ENCODE data around the gene TMEM220. TPM values are rescaled to one million over a fixed set of nuclear protein-coding genes. Genes with fewer than 3 reads are reported as not detected.

TMEM220 gene
- total RNA-seq, 1 experiment from 2014 or later, result not detected

DNA sequence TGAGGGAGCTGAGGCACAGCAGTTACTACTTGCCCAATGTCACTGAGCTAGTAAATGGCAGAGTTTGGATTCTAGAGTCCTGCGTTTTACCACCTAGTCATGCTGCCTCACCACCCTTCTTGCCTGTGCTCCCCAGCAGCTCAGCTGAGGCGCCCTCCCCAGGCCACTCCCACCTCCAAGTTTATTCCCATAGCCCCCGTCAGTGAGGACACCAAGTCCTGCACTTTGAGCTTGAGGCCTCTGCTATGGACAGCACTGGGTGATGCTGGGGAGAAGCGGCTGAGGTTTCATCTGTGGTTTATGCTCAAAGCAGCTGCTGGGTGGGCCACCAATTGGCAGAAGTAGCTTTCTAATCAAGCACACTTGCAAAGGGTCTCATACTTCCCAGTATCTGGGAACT, 37.4 kb upstream of the TMEM220 start:
- RAD21 ChIA-PET (ENCODE audit: low non-redundant PET in 1 of 2, low total read pairs in 2 of 2, uncharacterized antibody in 2 of 2, unreplicated experiment in 2 of 2), result no interaction called here
- H3K4me2 ChIP-seq (ENCODE audit: low read length), result no peak overlapping the region
- POLR2A ChIA-PET, result no interaction called here
- no peaks in the 10 kb centered on the region for H3K79me2 ChIP-seq (ENCODE audit: insufficient read depth, low read length)
- no peaks in the 10 kb centered on the region for H3K36me3 ChIP-seq (ENCODE audit: control insufficient read depth in 1 of 2, insufficient read depth in 2 of 2, low read length in 2 of 2)
- H4K20me1 ChIP-seq (ENCODE audit: insufficient read depth), result no peaks in the 10 kb centered on the region
- H3K9ac ChIP-seq (ENCODE audit: low read length), result no peak overlapping the region
- H2AFZ ChIP-seq (ENCODE audit: low read depth, low read length, poor library complexity, severe bottlenecking), result no peak overlapping the region
- H3K9me3 ChIP-seq (ENCODE audit: control insufficient read depth in 1 of 2, insufficient read depth in 1 of 2, low read depth in 1 of 2, low read length in 2 of 2), result peaks cover 0 to 4% of the 10 kb centered on the region in 2 experiments; a peak in 2 of 4 replicates
- no peaks in the 10 kb centered on the region for H3K27me3 ChIP-seq (ENCODE audit: insufficient read depth, low read length)
- DNase-seq (ENCODE audit: low read depth, low spot score) (no peak), ATAC-seq (no peak)
- no peak overlapping the region for H3K27ac ChIP-seq (ENCODE audit: low read depth, low read length)
- intact Hi-C loops (cut with micrococcal nuclease), result no loop called here
- no peaks in the 10 kb centered on the region for H3K4me1 ChIP-seq (ENCODE audit: control insufficient read depth in 1 of 2, insufficient read depth in 2 of 2, low read length in 2 of 2)
- no peak overlapping the region for H3K4me3 ChIP-seq (replicated peaks in 1 of 2; ENCODE audit: low read depth in 1 of 2, low read length in 2 of 2)
- CTCF ChIA-PET, result no interaction called here
- TF ChIP-seq YY1 (IDR thresholded peaks at IDR 0.05; ENCODE audit: extremely low read depth, insufficient replicate concordance, low read depth, low read length) (no peak), POLR2AphosphoS5 (IDR thresholded peaks at IDR 0.05; ENCODE audit: low read depth, low read length) (no peak), SP1 (IDR thresholded peaks at IDR 0.05; ENCODE audit: low read depth) (no peak), EGR1 (IDR thresholded peaks at IDR 0.05; ENCODE audit: low read depth) (no peak), SIN3A (IDR thresholded peaks at IDR 0.05; ENCODE audit: low read depth) (no peak), FOSL1 (IDR thresholded peaks at IDR 0.05; ENCODE audit: low read depth) (no peak), POLR2A (IDR thresholded peaks at IDR 0.05; ENCODE audit: borderline replicate concordance, extremely low read depth, insufficient read depth, insufficient read length) (no peak)
- TF ChIP-seq, protein P1, sequence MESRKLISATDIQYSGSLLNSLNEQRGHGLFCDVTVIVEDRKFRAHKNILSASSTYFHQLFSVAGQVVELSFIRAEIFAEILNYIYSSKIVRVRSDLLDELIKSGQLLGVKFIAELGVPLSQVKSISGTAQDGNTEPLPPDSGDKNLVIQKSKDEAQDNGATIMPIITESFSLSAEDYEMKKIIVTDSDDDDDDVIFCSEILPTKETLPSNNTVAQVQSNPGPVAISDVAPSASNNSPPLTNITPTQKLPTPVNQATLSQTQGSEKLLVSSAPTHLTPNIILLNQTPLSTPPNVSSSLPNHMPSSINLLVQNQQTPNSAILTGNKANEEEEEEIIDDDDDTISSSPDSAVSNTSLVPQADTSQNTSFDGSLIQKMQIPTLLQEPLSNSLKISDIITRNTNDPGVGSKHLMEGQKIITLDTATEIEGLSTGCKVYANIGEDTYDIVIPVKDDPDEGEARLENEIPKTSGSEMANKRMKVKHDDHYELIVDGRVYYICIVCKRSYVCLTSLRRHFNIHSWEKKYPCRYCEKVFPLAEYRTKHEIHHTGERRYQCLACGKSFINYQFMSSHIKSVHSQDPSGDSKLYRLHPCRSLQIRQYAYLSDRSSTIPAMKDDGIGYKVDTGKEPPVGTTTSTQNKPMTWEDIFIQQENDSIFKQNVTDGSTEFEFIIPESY (IDR thresholded peaks at IDR 0.05; ENCODE audit: extremely low read depth, insufficient replicate concordance, low read length), result no peak
- TF ChIP-seq, protein P2, sequence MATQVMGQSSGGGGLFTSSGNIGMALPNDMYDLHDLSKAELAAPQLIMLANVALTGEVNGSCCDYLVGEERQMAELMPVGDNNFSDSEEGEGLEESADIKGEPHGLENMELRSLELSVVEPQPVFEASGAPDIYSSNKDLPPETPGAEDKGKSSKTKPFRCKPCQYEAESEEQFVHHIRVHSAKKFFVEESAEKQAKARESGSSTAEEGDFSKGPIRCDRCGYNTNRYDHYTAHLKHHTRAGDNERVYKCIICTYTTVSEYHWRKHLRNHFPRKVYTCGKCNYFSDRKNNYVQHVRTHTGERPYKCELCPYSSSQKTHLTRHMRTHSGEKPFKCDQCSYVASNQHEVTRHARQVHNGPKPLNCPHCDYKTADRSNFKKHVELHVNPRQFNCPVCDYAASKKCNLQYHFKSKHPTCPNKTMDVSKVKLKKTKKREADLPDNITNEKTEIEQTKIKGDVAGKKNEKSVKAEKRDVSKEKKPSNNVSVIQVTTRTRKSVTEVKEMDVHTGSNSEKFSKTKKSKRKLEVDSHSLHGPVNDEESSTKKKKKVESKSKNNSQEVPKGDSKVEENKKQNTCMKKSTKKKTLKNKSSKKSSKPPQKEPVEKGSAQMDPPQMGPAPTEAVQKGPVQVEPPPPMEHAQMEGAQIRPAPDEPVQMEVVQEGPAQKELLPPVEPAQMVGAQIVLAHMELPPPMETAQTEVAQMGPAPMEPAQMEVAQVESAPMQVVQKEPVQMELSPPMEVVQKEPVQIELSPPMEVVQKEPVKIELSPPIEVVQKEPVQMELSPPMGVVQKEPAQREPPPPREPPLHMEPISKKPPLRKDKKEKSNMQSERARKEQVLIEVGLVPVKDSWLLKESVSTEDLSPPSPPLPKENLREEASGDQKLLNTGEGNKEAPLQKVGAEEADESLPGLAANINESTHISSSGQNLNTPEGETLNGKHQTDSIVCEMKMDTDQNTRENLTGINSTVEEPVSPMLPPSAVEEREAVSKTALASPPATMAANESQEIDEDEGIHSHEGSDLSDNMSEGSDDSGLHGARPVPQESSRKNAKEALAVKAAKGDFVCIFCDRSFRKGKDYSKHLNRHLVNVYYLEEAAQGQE (IDR thresholded peaks at IDR 0.05; ENCODE audit: low read depth), result no peak
- no peaks in the 10 kb centered on the region for H3K9me2 ChIP-seq (ENCODE audit: insufficient read depth)
- BruUV-seq (replicated peaks), result no TSS peak
